Fibroblast of lung (primary cell): ENCODE data around the gene FRMD7. TPM values are rescaled to one million over a fixed set of nuclear protein-coding genes. Genes with fewer than 3 reads are reported as not detected.

ENCODE experiments used
- DNase-seq, 2 donors: peaks; one replicate each; pipeline versions ENCODE4 v3.0.0 to v3.0.0-alpha.2; 2010; ENCODE audit warnings: low read depth in 2 of 2
- H2AFZ ChIP-seq: 2 replicates; pipeline ENCODE4 v1.5.1; 2012; ENCODE audit warnings: low read length, control low read depth, inconsistent platforms
- H3K27ac ChIP-seq: 2 replicates; pipeline ENCODE4 v1.5.1; 2011; ENCODE audit warnings: low read length, control low read depth; ENCODE audit not compliant: insufficient read depth
- H3K27me3 ChIP-seq: 2 replicates; pipeline ENCODE4 v1.5.1; 2011; ENCODE audit warnings: mild to moderate bottlenecking, low read length; ENCODE audit not compliant: control insufficient read depth, insufficient read depth
- H3K36me3 ChIP-seq: 2 replicates; pipeline ENCODE4 v1.5.1; 2011; ENCODE audit warnings: low read length; ENCODE audit not compliant: control insufficient read depth, insufficient read depth
- H3K4me1 ChIP-seq: 2 replicates; pipeline ENCODE4 v1.5.1; 2011; ENCODE audit warnings: low read length; ENCODE audit not compliant: control insufficient read depth, insufficient read depth; ENCODE audit errors: extremely low read depth
- H3K4me2 ChIP-seq: 2 replicates; pipeline ENCODE4 v1.5.1; 2011; ENCODE audit warnings: low read length, control low read depth; ENCODE audit not compliant: insufficient read depth; ENCODE audit errors: extremely low read depth
- H3K4me3 ChIP-seq, 4 experiments: fragments of 200-600 bp in 1 of 4; sonication (generic) in 1 of 4; replicated peaks in 1 of 4; 2 replicates each; pipeline ENCODE4 v1.5.1; 2011 to 2016; ENCODE audit warnings: low read length in 4 of 4, low read depth in 3 of 4, mild to moderate bottlenecking in 3 of 4, control low read depth in 2 of 4, inconsistent platforms in 1 of 4, mixed read lengths in 1 of 4; ENCODE audit not compliant: insufficient read depth in 1 of 4; ENCODE audit errors: control extremely low read depth in 1 of 4
- H3K79me2 ChIP-seq: 2 replicates; pipeline ENCODE4 v1.5.1; 2012; ENCODE audit warnings: mild to moderate bottlenecking, low read length, inconsistent platforms; ENCODE audit not compliant: control insufficient read depth, insufficient read depth
- H3K9ac ChIP-seq: 2 replicates; pipeline ENCODE4 v1.5.1; 2011; ENCODE audit warnings: mild to moderate bottlenecking, low read length, control low read depth; ENCODE audit not compliant: insufficient read depth
- H3K9me3 ChIP-seq: 2 replicates; pipeline ENCODE4 v1.5.1; 2012; ENCODE audit warnings: low read depth, low read length; ENCODE audit not compliant: control insufficient read depth, insufficient read depth
- H4K20me1 ChIP-seq: 2 replicates; pipeline ENCODE4 v1.5.1; 2011; ENCODE audit warnings: low read length; ENCODE audit not compliant: control insufficient read depth, insufficient read depth; ENCODE audit errors: extremely low read depth
- EZH2 ChIP-seq: IDR thresholded peaks from 2 replicates; pipeline ENCODE4 v1.5.1; 2012; ENCODE audit warnings: low read length, control low read depth, mild to moderate bottlenecking; ENCODE audit errors: missing control alignments
- polyA plus RNA-seq, 2 donors: library from polyadenylated mRNA; depleted of rRNA in 1 of 2; stranded (reverse) in 1 of 2; unstranded in 1 of 2; fragments of >200 nt; gene quantifications; 2 replicates each; pipeline ENCODE4 v1.2.1, GENCODE V29; 2011 to 2012; ENCODE audit warnings: missing spikeins in 1 of 2
- total RNA-seq: library from RNA; depleted of rRNA; stranded (reverse); fragments of >200 nt; gene quantifications from 2 replicates; pipeline ENCODE4 v1.2.1, GENCODE V29; 2014
- TF ChIP-seq, protein P1 (sequence below), 2 donors: IDR thresholded peaks in 1 of 2; conservative IDR thresholded peaks in 1 of 2; 1 replicate in 1 of 2; 2 replicates in 1 of 2; pipeline ENCODE4 v1.5.1; 2011 to 2012; ENCODE audit warnings: low read length in 2 of 2, control low read depth in 1 of 2, inconsistent platforms in 1 of 2, low read depth in 1 of 2, mild to moderate bottlenecking in 1 of 2

FRMD7 gene
- total and polyA plus RNA-seq, 2 donors (not counting 1 experiment from before 2014, with no cell fraction given): under 0.01 to 0.10 TPM

DNA sequence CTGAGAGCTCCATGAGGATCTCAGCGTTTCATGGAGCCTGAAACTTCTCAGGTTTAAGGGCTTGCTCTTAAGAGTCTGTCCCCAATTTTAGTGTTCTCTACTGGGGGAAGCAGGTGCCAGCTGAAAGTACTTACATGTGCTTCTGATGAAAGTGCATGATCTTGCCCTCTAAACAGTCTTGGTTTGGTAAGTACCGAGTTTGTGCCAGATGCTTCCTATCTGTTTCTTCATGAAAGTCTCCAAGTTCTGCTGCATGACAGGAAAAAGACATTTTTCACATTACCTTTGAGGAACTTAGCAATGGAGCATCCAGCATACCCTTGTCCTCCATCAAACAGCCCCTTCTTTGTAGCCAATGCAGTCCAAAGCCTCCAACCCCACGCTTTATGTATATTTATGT lies 42.0 kb downstream of the FRMD7 start:
- Histone ChIP-seq H3K27me3 (no peaks in the 10 kb centered on the region), H3K4me1 (no peaks in the 10 kb centered on the region), H3K9ac (no peak overlapping the region), H3K4me3 (no peak overlapping the region), H3K4me2 (no peak overlapping the region), H3K27ac (no peak overlapping the region), H3K36me3 (no peaks in the 10 kb centered on the region), H2AFZ (no peak overlapping the region), H3K79me2 (no peaks in the 10 kb centered on the region), H4K20me1 (no peaks in the 10 kb centered on the region), H3K9me3 (no peaks in the 10 kb centered on the region)
- no peak for DNase-seq
- no peak for TF ChIP-seq EZH2
- TF ChIP-seq, protein P1, sequence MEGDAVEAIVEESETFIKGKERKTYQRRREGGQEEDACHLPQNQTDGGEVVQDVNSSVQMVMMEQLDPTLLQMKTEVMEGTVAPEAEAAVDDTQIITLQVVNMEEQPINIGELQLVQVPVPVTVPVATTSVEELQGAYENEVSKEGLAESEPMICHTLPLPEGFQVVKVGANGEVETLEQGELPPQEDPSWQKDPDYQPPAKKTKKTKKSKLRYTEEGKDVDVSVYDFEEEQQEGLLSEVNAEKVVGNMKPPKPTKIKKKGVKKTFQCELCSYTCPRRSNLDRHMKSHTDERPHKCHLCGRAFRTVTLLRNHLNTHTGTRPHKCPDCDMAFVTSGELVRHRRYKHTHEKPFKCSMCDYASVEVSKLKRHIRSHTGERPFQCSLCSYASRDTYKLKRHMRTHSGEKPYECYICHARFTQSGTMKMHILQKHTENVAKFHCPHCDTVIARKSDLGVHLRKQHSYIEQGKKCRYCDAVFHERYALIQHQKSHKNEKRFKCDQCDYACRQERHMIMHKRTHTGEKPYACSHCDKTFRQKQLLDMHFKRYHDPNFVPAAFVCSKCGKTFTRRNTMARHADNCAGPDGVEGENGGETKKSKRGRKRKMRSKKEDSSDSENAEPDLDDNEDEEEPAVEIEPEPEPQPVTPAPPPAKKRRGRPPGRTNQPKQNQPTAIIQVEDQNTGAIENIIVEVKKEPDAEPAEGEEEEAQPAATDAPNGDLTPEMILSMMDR (conservative IDR thresholded peaks at IDR 0.05 in 1 of 2, IDR thresholded peaks at IDR 0.05 in 1 of 2; ENCODE audit: low read depth in 1 of 2, low read length in 2 of 2): no peak

DNA sequence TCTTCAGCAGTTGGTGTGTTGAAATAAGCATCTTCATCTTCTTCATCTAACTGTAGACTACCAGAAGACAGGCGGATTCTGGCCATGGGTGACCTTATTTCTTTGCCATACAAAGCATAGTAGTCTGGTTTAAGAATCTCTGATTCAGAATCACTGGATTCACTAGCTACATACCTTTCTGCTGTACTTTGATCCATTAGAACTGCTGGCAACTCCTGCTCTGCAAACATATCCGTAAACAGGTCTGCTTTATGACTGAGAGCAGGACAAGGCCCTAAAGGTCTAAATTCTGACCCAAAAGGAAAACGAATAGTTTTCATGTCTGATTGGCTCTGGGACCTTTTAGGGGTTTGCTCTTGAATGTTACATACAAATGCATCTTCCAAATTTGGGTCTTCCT lies 49.9 kb downstream of the FRMD7 start:
- no peak for DNase-seq
- Histone ChIP-seq H3K4me2 (no peak overlapping the region), H3K27ac (no peak overlapping the region), H3K36me3 (no peaks in the 10 kb centered on the region), H3K4me1 (no peaks in the 10 kb centered on the region), H3K4me3 (no peak overlapping the region), H3K9ac (no peak overlapping the region), H3K9me3 (no peaks in the 10 kb centered on the region), H4K20me1 (no peaks in the 10 kb centered on the region), H3K27me3 (no peaks in the 10 kb centered on the region), H2AFZ (no peak overlapping the region), H3K79me2 (no peaks in the 10 kb centered on the region)
- TF ChIP-seq, protein P1 (conservative IDR thresholded peaks at IDR 0.05 in 1 of 2, IDR thresholded peaks at IDR 0.05 in 1 of 2; ENCODE audit: low read depth in 1 of 2, low read length in 2 of 2): no peak
- no peak for TF ChIP-seq EZH2

DNA sequence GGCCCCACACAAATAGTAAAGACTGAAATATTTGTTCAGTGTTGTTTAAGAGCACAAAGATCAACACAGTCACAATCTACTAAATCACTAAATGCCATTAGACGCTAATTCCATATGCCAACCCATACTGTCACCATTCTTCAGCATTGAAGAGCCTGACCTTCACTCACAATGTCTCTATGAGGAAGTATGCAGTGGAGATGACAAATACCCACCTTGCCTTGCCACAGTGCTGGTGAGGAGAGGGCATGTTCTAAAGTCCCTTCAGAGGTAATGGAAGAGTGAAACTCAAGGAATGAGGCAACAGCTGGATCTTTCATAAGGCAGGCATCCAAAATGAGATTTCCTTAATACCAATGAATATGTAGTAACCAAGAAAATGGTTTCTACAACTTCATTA lies 50.4 kb downstream of the FRMD7 start:
- H3K9me3 ChIP-seq: no peaks in the 10 kb centered on the region
- H3K27me3 ChIP-seq: no peaks in the 10 kb centered on the region
- no peaks in the 10 kb centered on the region for H4K20me1 ChIP-seq
- no peaks in the 10 kb centered on the region for H3K4me1 ChIP-seq
- no peak overlapping the region for H3K4me3 ChIP-seq
- H3K27ac ChIP-seq: no peak overlapping the region
- no peaks in the 10 kb centered on the region for H3K36me3 ChIP-seq
- no peak overlapping the region for H3K9ac ChIP-seq
- no peak for DNase-seq
- H3K79me2 ChIP-seq: no peaks in the 10 kb centered on the region
- H3K4me2 ChIP-seq: no peak overlapping the region
- TF ChIP-seq, protein P1 (conservative IDR thresholded peaks at IDR 0.05 in 1 of 2, IDR thresholded peaks at IDR 0.05 in 1 of 2; ENCODE audit: low read depth in 1 of 2, low read length in 2 of 2): no peak
- TF ChIP-seq EZH2: no peak
- no peak overlapping the region for H2AFZ ChIP-seq
